MCF 10A (cell line): ENCODE data around the gene SHMT1. TPM values are rescaled to one million over a fixed set of nuclear protein-coding genes. Genes with fewer than 3 reads are reported as not detected.

ENCODE experiments used
- BruUV-seq: library from RNA; stranded (reverse); fragments of 400-500 nt; replicated peaks from 2 replicates; lab custom pipeline; 2021; lab: Mats Ljungman, UMichigan
- CTCF ChIA-PET: fragments of 300-600 bp; sonication (Branson Sonifier 250); formaldehyde crosslinking; extraction: SDS; loops from one replicate; lab custom pipeline; 2021; ENCODE audit warnings: antibody characterized with exemption, inconsistent platforms; lab: Yijun Ruan, JAX
- POLR2A ChIA-PET: fragments of 300-600, 350-650 bp; sonication (Branson Sonifier 250); formaldehyde crosslinking; extraction: SDS; loops from one replicate; lab custom pipeline; 2020; ENCODE audit warnings: antibody characterized with exemption, inconsistent platforms; lab: Yijun Ruan, JAX
- DNase-seq: peaks from one replicate; pipeline ENCODE4 v3.0.0-alpha.2; 2018; ENCODE audit not compliant: unreplicated experiment
- H3K27ac Mint-ChIP-seq: one replicate; pipeline ENCODE4 v1.8.0; 2022; ENCODE audit warnings: mild to moderate bottlenecking, low read depth, mixed read lengths; ENCODE audit not compliant: unreplicated experiment
- H3K27me3 Mint-ChIP-seq: one replicate; pipeline ENCODE4 v1.8.0; 2022; ENCODE audit warnings: mixed read lengths; ENCODE audit not compliant: insufficient read depth, unreplicated experiment
- H3K36me3 Mint-ChIP-seq: one replicate; pipeline ENCODE4 v1.8.0; 2022; ENCODE audit warnings: mild to moderate bottlenecking, moderate library complexity, mixed read lengths; ENCODE audit not compliant: insufficient read depth, unreplicated experiment
- H3K4me1 Mint-ChIP-seq: one replicate; pipeline ENCODE4 v1.8.0; 2022; ENCODE audit warnings: mixed read lengths; ENCODE audit not compliant: insufficient read depth, unreplicated experiment
- H3K4me3 Mint-ChIP-seq: one replicate; pipeline ENCODE4 v1.8.0; 2022; ENCODE audit warnings: mild to moderate bottlenecking, moderate library complexity, mixed read lengths; ENCODE audit not compliant: unreplicated experiment
- H3K9me3 Mint-ChIP-seq: one replicate; pipeline ENCODE4 v1.8.0; 2022; ENCODE audit warnings: mixed read lengths; ENCODE audit not compliant: unreplicated experiment
- intact Hi-C: fragments of 100-400 bp; cut with micrococcal nuclease; formaldehyde crosslinking; loops from 2 replicates; pipeline ENCODE4 v1.14.1; 2022
- total RNA-seq: library from RNA; stranded (reverse); gene quantifications from 2 replicates; pipeline ENCODE4 v1.2.3, GENCODE V29; 2022
- TF ChIP-seq, protein P1 (sequence below): fragments of 200-600 bp; IDR thresholded peaks from one replicate; pipeline ENCODE4 v1.8.0; 2022; ENCODE audit warnings: antibody characterized with exemption, mild to moderate bottlenecking; ENCODE audit not compliant: unreplicated experiment

Gene SHMT1
- total RNA-seq, 1 experiment from 2014 or later: 23.0 TPM

DNA sequence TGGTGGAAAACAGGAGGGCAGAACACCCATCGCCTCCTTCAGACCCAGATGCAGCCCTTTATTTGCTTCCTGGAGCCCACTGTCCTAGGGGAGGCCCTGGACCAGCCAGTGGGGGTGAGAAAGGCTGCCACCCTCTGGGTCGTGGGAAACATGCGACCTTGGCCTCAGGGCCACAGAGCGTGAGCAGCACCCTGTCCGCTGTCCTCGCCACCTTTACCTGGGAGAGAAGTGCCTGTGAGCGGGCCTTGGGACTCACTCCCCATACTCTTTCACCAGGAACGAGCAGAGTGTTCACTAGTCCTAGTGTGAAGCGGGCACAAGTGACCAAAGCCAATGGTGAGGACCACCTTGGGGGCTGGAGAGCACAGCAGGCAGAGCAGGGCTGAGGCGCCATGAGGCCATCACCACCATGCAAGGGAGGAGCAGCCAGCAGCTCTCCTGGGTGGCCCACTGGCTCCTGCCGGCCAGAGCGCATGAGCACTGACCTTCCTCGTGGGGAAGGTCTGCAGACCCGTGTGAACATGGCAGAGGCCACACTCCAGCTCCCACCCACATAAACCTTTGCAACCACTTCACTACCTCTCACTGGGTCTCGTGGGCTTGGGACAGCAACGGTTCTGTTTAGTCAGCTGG is 39.7 kb downstream of the SHMT1 start:
- BruUV-seq: no TSS peak
- no peak for DNase-seq
- ChIA-PET CTCF (interaction anchor here (1.0 kb wide), 1 partner anchor 73 kb away, joined by 3 read pairs; no protein-coding TSS in a partner anchor), POLR2A (no interaction called here)
- Mint-ChIP-seq H3K27ac (no peak overlapping the region), H3K4me1 (peaks cover 14% of the 10 kb centered on the region), H3K4me3 (no peak overlapping the region), H3K9me3 (no peaks in the 10 kb centered on the region), H3K36me3 (peaks cover 67% of the 10 kb centered on the region), H3K27me3 (no peaks in the 10 kb centered on the region)
- TF ChIP-seq, protein P1, sequence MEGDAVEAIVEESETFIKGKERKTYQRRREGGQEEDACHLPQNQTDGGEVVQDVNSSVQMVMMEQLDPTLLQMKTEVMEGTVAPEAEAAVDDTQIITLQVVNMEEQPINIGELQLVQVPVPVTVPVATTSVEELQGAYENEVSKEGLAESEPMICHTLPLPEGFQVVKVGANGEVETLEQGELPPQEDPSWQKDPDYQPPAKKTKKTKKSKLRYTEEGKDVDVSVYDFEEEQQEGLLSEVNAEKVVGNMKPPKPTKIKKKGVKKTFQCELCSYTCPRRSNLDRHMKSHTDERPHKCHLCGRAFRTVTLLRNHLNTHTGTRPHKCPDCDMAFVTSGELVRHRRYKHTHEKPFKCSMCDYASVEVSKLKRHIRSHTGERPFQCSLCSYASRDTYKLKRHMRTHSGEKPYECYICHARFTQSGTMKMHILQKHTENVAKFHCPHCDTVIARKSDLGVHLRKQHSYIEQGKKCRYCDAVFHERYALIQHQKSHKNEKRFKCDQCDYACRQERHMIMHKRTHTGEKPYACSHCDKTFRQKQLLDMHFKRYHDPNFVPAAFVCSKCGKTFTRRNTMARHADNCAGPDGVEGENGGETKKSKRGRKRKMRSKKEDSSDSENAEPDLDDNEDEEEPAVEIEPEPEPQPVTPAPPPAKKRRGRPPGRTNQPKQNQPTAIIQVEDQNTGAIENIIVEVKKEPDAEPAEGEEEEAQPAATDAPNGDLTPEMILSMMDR: no peak
- intact Hi-C loops: loop anchor here (5.0 kb wide), 1 partner anchor 106 kb away; no protein-coding TSS in a partner anchor

DNA sequence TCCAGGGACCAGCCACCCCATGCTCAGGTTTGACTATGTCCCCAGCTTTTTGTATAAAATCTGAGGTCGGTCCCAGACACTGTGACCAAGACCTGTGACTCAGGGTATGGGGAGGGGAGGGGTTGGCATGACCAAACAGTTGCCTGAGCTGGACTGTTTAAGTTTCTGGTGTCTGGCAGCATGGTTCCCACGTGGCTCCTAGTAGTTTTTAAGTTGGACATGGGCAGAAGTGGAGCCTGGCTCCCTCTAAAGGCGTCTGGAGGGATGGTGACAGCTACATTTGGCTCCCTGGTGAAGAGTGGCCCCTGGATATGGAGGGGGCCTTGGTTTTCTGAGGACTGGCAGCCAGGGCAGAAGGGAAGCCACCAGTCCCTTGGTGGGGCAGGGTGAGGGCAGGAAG is 40.3 kb downstream of the SHMT1 start:
- H3K36me3 Mint-ChIP-seq: peaks cover 64% of the 10 kb centered on the region
- H3K9me3 Mint-ChIP-seq: no peaks in the 10 kb centered on the region
- intact Hi-C loops: loop anchor here (5.0 kb wide), 1 partner anchor 106 kb away; no protein-coding TSS in a partner anchor
- TF ChIP-seq, protein P1: no peak
- H3K4me3 Mint-ChIP-seq: no peak overlapping the region
- ChIA-PET CTCF (interaction anchor here (1.0 kb wide), 1 partner anchor 72 kb away, joined by 3 read pairs; no protein-coding TSS in a partner anchor), POLR2A (interaction anchor here (0.6 kb wide), 1 partner anchor 236 kb away, joined by 3 read pairs; no protein-coding TSS in a partner anchor)
- H3K27me3 Mint-ChIP-seq: no peaks in the 10 kb centered on the region
- H3K27ac Mint-ChIP-seq: no peak overlapping the region
- peak; percentile 38 for DNase-seq
- peaks cover 16% of the 10 kb centered on the region for H3K4me1 Mint-ChIP-seq
- no TSS peak for BruUV-seq

DNA sequence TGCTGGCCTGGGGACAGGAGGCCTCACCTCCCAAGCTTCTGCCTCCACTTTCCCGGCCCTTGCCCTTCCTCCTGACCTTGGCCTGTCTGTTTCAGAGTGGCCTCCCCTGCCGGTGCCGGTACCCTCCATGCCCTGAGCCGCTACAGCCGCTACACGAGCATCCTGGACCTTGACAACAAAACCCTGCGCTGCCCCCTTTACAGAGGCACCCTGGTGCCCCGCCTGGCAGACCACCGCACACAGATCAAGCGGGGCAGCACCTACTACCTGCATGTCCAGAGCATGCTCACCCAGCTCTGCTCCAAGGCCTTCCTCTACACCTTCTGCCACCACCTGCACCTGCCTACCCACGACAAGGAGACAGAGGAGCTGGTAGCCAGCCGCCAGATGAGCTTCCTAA is 40.8 kb downstream of the SHMT1 start:
- Mint-ChIP-seq H3K9me3 (no peaks in the 10 kb centered on the region), H3K4me3 (no peak overlapping the region), H3K4me1 (peaks cover 21% of the 10 kb centered on the region), H3K36me3 (peaks cover 59% of the 10 kb centered on the region), H3K27me3 (no peaks in the 10 kb centered on the region), H3K27ac (no peak overlapping the region)
- TF ChIP-seq, protein P1: no peak
- ChIA-PET CTCF (interaction anchor here (1.0 kb wide), 1 partner anchor 72 kb away, joined by 3 read pairs; no protein-coding TSS in a partner anchor), POLR2A (interaction anchor here (0.6 kb wide), 1 partner anchor 235 kb away, joined by 3 read pairs; no protein-coding TSS in a partner anchor)
- BruUV-seq: no TSS peak
- no peak for DNase-seq
- intact Hi-C loops: loop anchor here (5.0 kb wide), 1 partner anchor 105 kb away; no protein-coding TSS in a partner anchor

GRCh38 chr17:18321309-18321708 is 42.0 kb downstream of the SHMT1 start:
- CTCF ChIA-PET: interaction anchor here (0.7 to 1.0 kb wide), 2 partner anchors 73 to 105 kb away, joined by 3 to 5 read pairs; no protein-coding TSS in a partner anchor
- H3K4me1 Mint-ChIP-seq: peaks cover 27% of the 10 kb centered on the region
- POLR2A ChIA-PET: interaction anchor here (1.6 kb wide), 1 partner anchor 12 kb away, joined by 7 read pairs; no protein-coding TSS in a partner anchor
- no TSS peak for BruUV-seq
- no peak overlapping the region for H3K4me3 Mint-ChIP-seq
- no peaks in the 10 kb centered on the region for H3K9me3 Mint-ChIP-seq
- TF ChIP-seq, protein P1: no peak
- H3K36me3 Mint-ChIP-seq: peaks cover 64% of the 10 kb centered on the region
- H3K27ac Mint-ChIP-seq: no peak overlapping the region
- no peaks in the 10 kb centered on the region for H3K27me3 Mint-ChIP-seq
- intact Hi-C loops: loop anchor here (5.0 kb wide), 1 partner anchor 104 kb away; no protein-coding TSS in a partner anchor
- no peak for DNase-seq
